OCI-M2 (cell line): Measurements from ENCODE around the gene GRAMD4.

Experiments used
- DNase-seq: peaks from one replicate; lab custom pipeline; 2025; ENCODE audit not compliant: unreplicated experiment; lab: John Stamatoyannopoulos, UW

Gene GRAMD4

GRCh38 chr22:46596032-46596441 is 24.1 kb upstream of the GRAMD4 start:
- DNase-seq = no peak

GRCh38 chr22:46596819-46597218 is 23.4 kb upstream of the GRAMD4 start:
- no peak for DNase-seq

GRCh38 chr22:46598224-46598623 is 22.0 kb upstream of the GRAMD4 start:
- no peak for DNase-seq

GRCh38 chr22:46598737-46599424 is 21.3 kb upstream of the GRAMD4 start:
- no peak for DNase-seq

GRCh38 chr22:46600273-46600796 is 19.9 kb upstream of the GRAMD4 start:
- DNase-seq = no peak

- no peak for DNase-seq
Observed at GRCh38 chr22:46602025-46602424, 18.2 kb upstream of the GRAMD4 start.

GRCh38 chr22:46604306-46604690 is 15.9 kb upstream of the GRAMD4 start:
- peak; percentile 56 for DNase-seq

- DNase-seq = no peak
Observed at GRCh38 chr22:46605117-46605516, 15.1 kb upstream of the GRAMD4 start.

- no peak for DNase-seq
Observed at GRCh38 chr22:46606886-46607285, 13.3 kb upstream of the GRAMD4 start.

- no peak for DNase-seq
Observed at GRCh38 chr22:46607483-46608114, 12.6 kb upstream of the GRAMD4 start.

GRCh38 chr22:46609175-46609690 is 11.0 kb upstream of the GRAMD4 start:
- DNase-seq = no peak

- DNase-seq = no peak
Observed at GRCh38 chr22:46609724-46610201, 10.4 kb upstream of the GRAMD4 start.

- no peak for DNase-seq
Observed at GRCh38 chr22:46610356-46610755, 9.8 kb upstream of the GRAMD4 start.

GRCh38 chr22:46611189-46611588 is 9.0 kb upstream of the GRAMD4 start:
- no peak for DNase-seq

GRCh38 chr22:46612341-46612903 is 7.8 kb upstream of the GRAMD4 start:
- DNase-seq = no peak

- no peak for DNase-seq
Observed at GRCh38 chr22:46612904-46613605, 7.1 kb upstream of the GRAMD4 start.

GRCh38 chr22:46613606-46614021 is 6.6 kb upstream of the GRAMD4 start:
- no peak for DNase-seq

- DNase-seq = no peak
Observed at GRCh38 chr22:46614025-46614931, 5.9 kb upstream of the GRAMD4 start.

- DNase-seq = no peak
Observed at GRCh38 chr22:46617207-46617985, 2.8 kb upstream of the GRAMD4 start.
